ENCODE results near the gene CENPV.
"Not testable (repeated sequence)": the region's sequence is repeated elsewhere in the genome, so short reads cannot be mapped to it uniquely, and the experiment has no call there.

DNA sequence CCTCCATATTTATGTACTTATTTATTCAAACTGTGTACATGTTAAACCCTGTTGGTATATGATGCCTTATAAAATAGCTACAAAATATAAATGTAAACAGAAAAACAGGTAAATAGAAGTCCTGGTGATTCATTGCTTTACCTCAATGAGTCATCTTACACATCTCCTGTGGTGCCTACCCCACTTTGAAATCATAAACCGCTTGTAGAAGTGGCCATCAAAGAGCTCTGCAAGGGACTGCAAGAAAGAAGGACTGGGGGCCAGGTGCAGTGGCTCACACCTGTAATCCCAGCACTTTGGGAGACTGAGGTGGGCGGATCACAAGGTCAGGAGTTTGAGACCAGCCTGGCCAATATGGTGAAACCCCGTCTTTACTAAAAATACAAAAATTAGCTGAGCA is 57.2 kb downstream of the CENPV start:
- TF ChIP-seq, protein P1, sequence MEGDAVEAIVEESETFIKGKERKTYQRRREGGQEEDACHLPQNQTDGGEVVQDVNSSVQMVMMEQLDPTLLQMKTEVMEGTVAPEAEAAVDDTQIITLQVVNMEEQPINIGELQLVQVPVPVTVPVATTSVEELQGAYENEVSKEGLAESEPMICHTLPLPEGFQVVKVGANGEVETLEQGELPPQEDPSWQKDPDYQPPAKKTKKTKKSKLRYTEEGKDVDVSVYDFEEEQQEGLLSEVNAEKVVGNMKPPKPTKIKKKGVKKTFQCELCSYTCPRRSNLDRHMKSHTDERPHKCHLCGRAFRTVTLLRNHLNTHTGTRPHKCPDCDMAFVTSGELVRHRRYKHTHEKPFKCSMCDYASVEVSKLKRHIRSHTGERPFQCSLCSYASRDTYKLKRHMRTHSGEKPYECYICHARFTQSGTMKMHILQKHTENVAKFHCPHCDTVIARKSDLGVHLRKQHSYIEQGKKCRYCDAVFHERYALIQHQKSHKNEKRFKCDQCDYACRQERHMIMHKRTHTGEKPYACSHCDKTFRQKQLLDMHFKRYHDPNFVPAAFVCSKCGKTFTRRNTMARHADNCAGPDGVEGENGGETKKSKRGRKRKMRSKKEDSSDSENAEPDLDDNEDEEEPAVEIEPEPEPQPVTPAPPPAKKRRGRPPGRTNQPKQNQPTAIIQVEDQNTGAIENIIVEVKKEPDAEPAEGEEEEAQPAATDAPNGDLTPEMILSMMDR (IDR thresholded peaks at IDR 0.05), result not testable (repeated sequence)
- not testable (repeated sequence) for TF ChIP-seq POLR2A (IDR thresholded peaks at IDR 0.05)

Data from uterus (tissue), 2 donors.